ENCODE results near the gene FAM83G.

Gene FAM83G

GRCh38 chr17:18990331-18990730 lies 14.2 kb downstream of the FAM83G start:
- Histone ChIP-seq H3K4me1 (ENCODE audit: control insufficient read depth, insufficient read depth, low read length) (peaks cover 61% of the 10 kb centered on the region), H3K9me3 (ENCODE audit: control insufficient read depth, low read length) (no peaks in the 10 kb centered on the region), H3K4me3 (ENCODE audit: low read length) (no peak overlapping the region), H3K9ac (ENCODE audit: low read length) (no peak overlapping the region), H3K36me3 (ENCODE audit: control insufficient read depth, insufficient read depth, low read length) (peaks cover 13% of the 10 kb centered on the region), H3K27me3 (ENCODE audit: control insufficient read depth, insufficient read depth, low read length) (no peaks in the 10 kb centered on the region)

DNA sequence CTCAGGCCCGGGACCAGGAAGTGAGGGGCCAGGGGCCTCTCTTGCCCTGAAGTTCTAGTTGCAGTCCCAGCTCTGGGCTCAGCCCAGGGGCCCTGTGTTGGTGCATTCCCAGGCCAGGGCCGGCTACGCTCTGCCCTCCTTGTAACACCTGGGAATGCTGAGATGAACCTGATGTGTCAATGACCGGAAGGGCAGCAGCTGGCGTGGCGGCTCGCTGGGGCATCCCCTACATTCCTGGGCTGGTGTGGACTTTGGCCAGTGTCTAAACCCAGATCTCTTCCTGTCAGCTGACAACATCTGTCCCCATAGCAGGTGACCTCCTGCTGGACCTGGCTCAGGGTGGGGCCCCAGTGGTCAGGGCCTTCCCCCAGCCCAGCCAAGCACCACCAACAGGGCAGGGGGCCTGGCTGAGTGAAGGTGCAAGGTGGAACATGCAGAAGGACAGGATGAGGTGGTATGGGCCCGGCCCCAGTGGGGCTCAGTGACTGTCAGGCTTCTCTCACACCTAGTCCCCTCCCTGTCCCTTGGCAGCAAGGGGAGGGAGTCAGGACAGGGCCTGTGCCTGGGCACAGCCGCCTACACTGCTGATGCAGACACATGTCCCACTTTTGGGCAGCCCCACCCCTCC lies 15.9 kb downstream of the FAM83G start:
- Histone ChIP-seq H3K4me3 (ENCODE audit: low read length) (no peak overlapping the region), H3K9me3 (ENCODE audit: control insufficient read depth, low read length) (no peaks in the 10 kb centered on the region), H3K36me3 (ENCODE audit: control insufficient read depth, insufficient read depth, low read length) (peaks cover 18% of the 10 kb centered on the region), H3K4me1 (ENCODE audit: control insufficient read depth, insufficient read depth, low read length) (peaks cover 64% of the 10 kb centered on the region), H3K27me3 (ENCODE audit: control insufficient read depth, insufficient read depth, low read length) (no peaks in the 10 kb centered on the region), H3K9ac (ENCODE audit: low read length) (no peak overlapping the region)

GRCh38 chr17:18987862-18988545 lies 16.6 kb downstream of the FAM83G start:
- no peaks in the 10 kb centered on the region for H3K27me3 ChIP-seq (ENCODE audit: control insufficient read depth, insufficient read depth, low read length)
- no peak overlapping the region for H3K9ac ChIP-seq (ENCODE audit: low read length)
- no peaks in the 10 kb centered on the region for H3K9me3 ChIP-seq (ENCODE audit: control insufficient read depth, low read length)
- no peak overlapping the region for H3K4me3 ChIP-seq (ENCODE audit: low read length)
- H3K4me1 ChIP-seq (ENCODE audit: control insufficient read depth, insufficient read depth, low read length): peaks cover 68% of the 10 kb centered on the region
- peaks cover 18% of the 10 kb centered on the region for H3K36me3 ChIP-seq (ENCODE audit: control insufficient read depth, insufficient read depth, low read length)

DNA sequence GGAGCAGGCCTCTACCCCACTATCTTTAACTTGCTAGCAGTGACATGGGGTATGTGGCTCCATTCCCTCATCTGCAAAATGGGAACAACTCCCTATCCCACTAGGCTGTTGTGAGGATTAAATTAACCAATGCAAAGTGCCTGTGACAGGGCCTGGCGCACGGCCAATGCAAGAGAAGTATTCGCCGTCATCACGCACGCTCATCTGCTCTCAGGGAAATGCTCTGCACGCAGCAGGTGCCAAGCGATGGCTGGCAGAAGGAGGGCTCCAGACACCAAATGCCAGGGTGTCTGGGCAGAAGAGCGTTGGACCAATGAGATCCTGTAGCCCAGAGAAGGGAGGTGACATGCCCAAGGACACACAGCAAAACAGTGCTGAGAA lies 17.3 kb downstream of the FAM83G start:
- Histone ChIP-seq H3K27me3 (ENCODE audit: control insufficient read depth, insufficient read depth, low read length) (no peaks in the 10 kb centered on the region), H3K4me3 (ENCODE audit: low read length) (no peak overlapping the region), H3K9me3 (ENCODE audit: control insufficient read depth, low read length) (no peaks in the 10 kb centered on the region), H3K9ac (ENCODE audit: low read length) (no peak overlapping the region), H3K36me3 (ENCODE audit: control insufficient read depth, insufficient read depth, low read length) (peaks cover 18% of the 10 kb centered on the region), H3K4me1 (ENCODE audit: control insufficient read depth, insufficient read depth, low read length) (peaks cover 68% of the 10 kb centered on the region)

DNA sequence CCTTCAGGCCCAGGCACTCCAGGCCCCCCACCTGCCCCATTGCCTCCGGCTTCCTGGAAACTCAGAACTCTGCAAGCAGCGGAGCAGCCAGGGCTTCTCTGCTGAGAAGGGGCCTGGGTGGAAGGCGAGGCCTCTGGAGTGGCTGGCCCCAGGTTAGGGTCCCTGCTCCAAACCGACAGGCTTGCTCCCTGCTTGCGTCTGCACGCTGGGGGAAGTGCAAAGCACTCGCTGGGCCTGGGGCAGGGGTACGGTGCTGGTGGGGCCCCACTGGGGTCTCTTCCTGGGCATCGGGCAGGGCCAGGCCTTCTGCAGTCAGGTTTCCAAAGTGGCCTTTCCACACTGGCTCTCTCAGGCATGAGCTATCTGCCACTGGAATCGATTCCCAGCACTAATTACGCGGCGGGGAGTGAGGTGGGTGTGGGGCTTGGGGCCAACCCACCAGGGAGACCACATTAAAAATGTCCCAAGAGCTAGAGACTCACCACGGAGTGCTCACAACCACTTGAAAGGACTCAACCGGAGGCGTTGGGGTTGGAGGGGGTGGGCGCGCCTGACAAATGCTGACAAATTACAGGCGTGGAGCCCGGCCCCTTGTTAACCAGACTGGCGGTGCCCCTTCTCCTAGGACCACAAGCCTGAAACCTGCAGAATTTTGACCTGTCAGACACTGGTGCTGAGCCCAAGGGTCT lies 17.9 kb downstream of the FAM83G start:
- Histone ChIP-seq H3K27me3 (ENCODE audit: control insufficient read depth, insufficient read depth, low read length) (no peaks in the 10 kb centered on the region), H3K4me1 (ENCODE audit: control insufficient read depth, insufficient read depth, low read length) (peaks cover 73% of the 10 kb centered on the region), H3K36me3 (ENCODE audit: control insufficient read depth, insufficient read depth, low read length) (peaks cover 18% of the 10 kb centered on the region), H3K9ac (ENCODE audit: low read length) (no peak overlapping the region), H3K9me3 (ENCODE audit: control insufficient read depth, low read length) (no peaks in the 10 kb centered on the region), H3K4me3 (ENCODE audit: low read length) (no peak overlapping the region)

- H3K9ac ChIP-seq (ENCODE audit: low read length): peak overlapping the region; percentile 48
- no peaks in the 10 kb centered on the region for H3K9me3 ChIP-seq (ENCODE audit: control insufficient read depth, low read length)
- peaks cover 84% of the 10 kb centered on the region for H3K4me1 ChIP-seq (ENCODE audit: control insufficient read depth, insufficient read depth, low read length)
- H3K4me3 ChIP-seq (ENCODE audit: low read length): no peak overlapping the region
- peaks cover 14% of the 10 kb centered on the region for H3K36me3 ChIP-seq (ENCODE audit: control insufficient read depth, insufficient read depth, low read length)
- no peaks in the 10 kb centered on the region for H3K27me3 ChIP-seq (ENCODE audit: control insufficient read depth, insufficient read depth, low read length)
Measured at GRCh38 chr17:18985475-18985874, 19.1 kb downstream of the FAM83G start.

DNA sequence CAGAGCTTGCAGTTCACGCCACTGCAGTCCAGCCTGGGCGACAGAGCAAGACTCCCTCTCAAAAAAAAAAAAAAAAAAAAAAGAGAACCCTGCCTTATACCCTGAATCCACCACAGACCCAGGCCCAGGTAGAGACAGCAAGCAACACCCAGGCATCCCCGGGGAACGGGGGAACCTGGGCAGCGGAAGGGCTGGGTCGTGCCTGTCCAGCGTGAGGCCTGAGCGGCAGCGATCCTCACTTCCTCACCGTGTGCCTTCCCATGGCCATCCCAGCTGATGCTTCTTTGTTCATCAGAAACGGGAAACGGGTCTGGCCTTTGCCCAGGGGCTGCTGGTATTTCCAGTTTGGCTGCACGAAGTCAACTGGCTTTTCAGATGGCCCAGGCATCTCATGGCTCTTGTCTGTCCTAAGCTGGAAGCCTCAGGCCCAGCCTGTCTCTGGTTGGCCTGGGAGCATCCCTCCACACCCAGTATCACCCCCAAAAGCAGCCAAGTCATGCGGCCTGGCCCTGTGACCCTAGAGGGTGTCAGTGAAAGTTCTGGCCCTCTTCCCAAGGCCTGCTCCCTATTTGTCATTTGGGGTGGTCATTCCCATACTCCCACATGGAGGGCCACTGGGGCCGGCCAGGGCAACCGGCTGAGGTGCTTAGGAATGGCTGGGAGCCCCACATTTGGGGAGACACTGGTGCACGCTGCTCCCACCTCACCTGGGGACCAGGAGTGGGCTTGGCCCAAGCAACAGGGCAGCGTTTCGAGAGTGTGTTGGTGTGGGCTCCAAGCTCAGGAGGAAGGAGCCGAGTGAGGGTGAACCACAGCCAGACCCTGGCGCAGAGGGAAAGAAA lies 20.1 kb downstream of the FAM83G start:
- peaks cover 84% of the 10 kb centered on the region for H3K4me1 ChIP-seq (ENCODE audit: control insufficient read depth, insufficient read depth, low read length)
- peaks cover 14% of the 10 kb centered on the region for H3K36me3 ChIP-seq (ENCODE audit: control insufficient read depth, insufficient read depth, low read length)
- H3K4me3 ChIP-seq (ENCODE audit: low read length): no peak overlapping the region
- H3K9ac ChIP-seq (ENCODE audit: low read length): no peak overlapping the region
- no peaks in the 10 kb centered on the region for H3K9me3 ChIP-seq (ENCODE audit: control insufficient read depth, low read length)
- H3K27me3 ChIP-seq (ENCODE audit: control insufficient read depth, insufficient read depth, low read length): no peaks in the 10 kb centered on the region

GRCh38 chr17:18981642-18982424 lies 22.7 kb downstream of the FAM83G start:
- Histone ChIP-seq H3K36me3 (ENCODE audit: control insufficient read depth, insufficient read depth, low read length) (peaks cover 5% of the 10 kb centered on the region), H3K9ac (ENCODE audit: low read length) (peak overlapping the region; percentile 76), H3K27me3 (ENCODE audit: control insufficient read depth, insufficient read depth, low read length) (no peaks in the 10 kb centered on the region), H3K4me3 (ENCODE audit: low read length) (no peak overlapping the region), H3K9me3 (ENCODE audit: control insufficient read depth, low read length) (no peaks in the 10 kb centered on the region), H3K4me1 (ENCODE audit: control insufficient read depth, insufficient read depth, low read length) (peaks cover 60% of the 10 kb centered on the region)

- Histone ChIP-seq H3K4me1 (ENCODE audit: control insufficient read depth, insufficient read depth, low read length) (peaks cover 55% of the 10 kb centered on the region), H3K36me3 (ENCODE audit: control insufficient read depth, insufficient read depth, low read length) (peaks cover 5% of the 10 kb centered on the region), H3K4me3 (ENCODE audit: low read length) (no peak overlapping the region), H3K9me3 (ENCODE audit: control insufficient read depth, low read length) (no peaks in the 10 kb centered on the region), H3K27me3 (ENCODE audit: control insufficient read depth, insufficient read depth, low read length) (no peaks in the 10 kb centered on the region), H3K9ac (ENCODE audit: low read length) (peak overlapping the region; percentile 76)
Measured at GRCh38 chr17:18981335-18981641, 23.3 kb downstream of the FAM83G start.

GRCh38 chr17:18980682-18981334 lies 23.8 kb downstream of the FAM83G start:
- Histone ChIP-seq H3K4me1 (ENCODE audit: control insufficient read depth, insufficient read depth, low read length) (peaks cover 50% of the 10 kb centered on the region), H3K27me3 (ENCODE audit: control insufficient read depth, insufficient read depth, low read length) (no peaks in the 10 kb centered on the region), H3K9ac (ENCODE audit: low read length) (peak overlapping the region; percentile 76), H3K36me3 (ENCODE audit: control insufficient read depth, insufficient read depth, low read length) (peaks cover 5% of the 10 kb centered on the region), H3K4me3 (ENCODE audit: low read length) (no peak overlapping the region), H3K9me3 (ENCODE audit: control insufficient read depth, low read length) (no peaks in the 10 kb centered on the region)

DNA sequence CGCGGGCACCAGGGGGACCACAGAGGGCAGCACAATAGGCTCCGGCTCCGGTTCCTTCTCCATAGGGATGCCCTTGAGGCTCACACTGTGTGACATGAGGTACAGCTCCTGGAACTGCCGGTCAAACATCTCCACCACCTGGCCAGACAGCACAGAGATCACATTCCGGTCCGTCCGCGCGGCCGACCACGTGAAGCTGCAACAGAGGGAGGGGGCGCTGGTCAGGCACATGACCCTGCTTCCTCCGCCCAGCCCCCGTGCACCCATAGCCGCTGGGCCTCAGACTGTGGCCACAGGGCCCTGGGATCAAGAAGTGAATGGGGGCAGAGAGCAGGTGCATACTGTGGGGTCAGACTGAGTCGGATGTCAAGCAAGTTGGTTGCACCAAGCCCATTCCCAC lies 25.9 kb downstream of the FAM83G start:
- no peak overlapping the region for H3K4me3 ChIP-seq (ENCODE audit: low read length)
- H3K4me1 ChIP-seq (ENCODE audit: control insufficient read depth, insufficient read depth, low read length): peaks cover 34% of the 10 kb centered on the region
- H3K27me3 ChIP-seq (ENCODE audit: control insufficient read depth, insufficient read depth, low read length): no peaks in the 10 kb centered on the region
- H3K36me3 ChIP-seq (ENCODE audit: control insufficient read depth, insufficient read depth, low read length): no peaks in the 10 kb centered on the region
- H3K9me3 ChIP-seq (ENCODE audit: control insufficient read depth, low read length): no peaks in the 10 kb centered on the region
- H3K9ac ChIP-seq (ENCODE audit: low read length): no peak overlapping the region

Measured in mucosa of stomach (tissue), 1 donor.